DOHH2 (cell line): Measurements from ENCODE around the gene CD151.

Experiments
- H3F3A ChIP-seq: fragments of 200-600 bp; sonication (generic), shearing (Covaris generic); 2 replicates; pipeline ENCODE4 v1.6.0; 2016; ENCODE audit warnings: antibody characterized with exemption, mild to moderate bottlenecking; ENCODE audit not compliant: control insufficient read depth, insufficient read depth
- H3K27ac ChIP-seq: fragments of 200-600 bp; sonication (generic); 2 replicates; pipeline ENCODE4 v1.5.1; 2014; ENCODE audit warnings: low read depth, mild to moderate bottlenecking, low read length, moderate library complexity
- H3K27me3 ChIP-seq: fragments of 200-600 bp; sonication (generic); 2 replicates; pipeline ENCODE4 v1.6.1; 2014; ENCODE audit warnings: mild to moderate bottlenecking, low read length, mixed read lengths; ENCODE audit not compliant: control insufficient read depth
- H3K36me3 ChIP-seq: fragments of 200-600 bp; sonication (generic); 2 replicates; pipeline ENCODE4 v1.6.1; 2014; ENCODE audit warnings: mild to moderate bottlenecking, low read length, moderate library complexity, mixed read lengths; ENCODE audit not compliant: control insufficient read depth
- H3K4me1 ChIP-seq: fragments of 200-600 bp; sonication (generic); 2 replicates; pipeline ENCODE4 v1.6.1; 2014; ENCODE audit warnings: mild to moderate bottlenecking, low read length, mixed read lengths; ENCODE audit not compliant: control insufficient read depth
- H3K4me2 ChIP-seq: fragments of 200-600 bp; sonication (generic); 2 replicates; pipeline ENCODE4 v1.6.0; 2014; ENCODE audit warnings: mild to moderate bottlenecking, low read length, moderate library complexity
- H3K4me3 ChIP-seq: fragments of 200-600 bp; sonication (generic); 2 replicates; pipeline ENCODE4 v1.5.1; 2014; ENCODE audit warnings: mild to moderate bottlenecking, low read length, mixed read lengths
- H3K79me2 ChIP-seq: fragments of 200-600 bp; sonication (generic); 2 replicates; pipeline ENCODE4 v1.6.1; 2014; ENCODE audit warnings: mild to moderate bottlenecking, low read length, mixed read lengths; ENCODE audit not compliant: control insufficient read depth
- H3K9me2 ChIP-seq: fragments of 200-600 bp; sonication (generic); replicated peaks from 2 replicates; pipeline ENCODE4 v1.6.1; 2014; ENCODE audit warnings: mild to moderate bottlenecking, low read length, mixed read lengths; ENCODE audit not compliant: control insufficient read depth
- H3K9me3 ChIP-seq: fragments of 200-600 bp; sonication (generic); 2 replicates; pipeline ENCODE4 v1.6.1; 2014; ENCODE audit warnings: antibody characterized with exemption, low read length, mixed read lengths; ENCODE audit not compliant: control insufficient read depth, insufficient read depth
- H4K20me1 ChIP-seq: fragments of 200-600 bp; sonication (generic); 2 replicates; pipeline ENCODE4 v1.6.0; 2014; ENCODE audit warnings: low read depth, mild to moderate bottlenecking, antibody characterized with exemption, low read length, moderate library complexity; ENCODE audit not compliant: control insufficient read depth, insufficient read depth
- EZH2phosphoT487 ChIP-seq: fragments of 200-600 bp; sonication (generic); IDR thresholded peaks from 2 replicates; pipeline ENCODE4 v1.6.1; 2017; ENCODE audit warnings: borderline replicate concordance, mild to moderate bottlenecking, antibody characterized with exemption, low read length, moderate library complexity, mixed read lengths
- TF ChIP-seq, protein P1 (sequence below): fragments of 200-600 bp; sonication (generic); IDR thresholded peaks from one replicate; pipeline ENCODE4 v1.5.1; 2014; ENCODE audit warnings: antibody characterized with exemption, mild to moderate bottlenecking, low read depth, low read length; ENCODE audit not compliant: poor library complexity, severe bottlenecking

Gene CD151

DNA sequence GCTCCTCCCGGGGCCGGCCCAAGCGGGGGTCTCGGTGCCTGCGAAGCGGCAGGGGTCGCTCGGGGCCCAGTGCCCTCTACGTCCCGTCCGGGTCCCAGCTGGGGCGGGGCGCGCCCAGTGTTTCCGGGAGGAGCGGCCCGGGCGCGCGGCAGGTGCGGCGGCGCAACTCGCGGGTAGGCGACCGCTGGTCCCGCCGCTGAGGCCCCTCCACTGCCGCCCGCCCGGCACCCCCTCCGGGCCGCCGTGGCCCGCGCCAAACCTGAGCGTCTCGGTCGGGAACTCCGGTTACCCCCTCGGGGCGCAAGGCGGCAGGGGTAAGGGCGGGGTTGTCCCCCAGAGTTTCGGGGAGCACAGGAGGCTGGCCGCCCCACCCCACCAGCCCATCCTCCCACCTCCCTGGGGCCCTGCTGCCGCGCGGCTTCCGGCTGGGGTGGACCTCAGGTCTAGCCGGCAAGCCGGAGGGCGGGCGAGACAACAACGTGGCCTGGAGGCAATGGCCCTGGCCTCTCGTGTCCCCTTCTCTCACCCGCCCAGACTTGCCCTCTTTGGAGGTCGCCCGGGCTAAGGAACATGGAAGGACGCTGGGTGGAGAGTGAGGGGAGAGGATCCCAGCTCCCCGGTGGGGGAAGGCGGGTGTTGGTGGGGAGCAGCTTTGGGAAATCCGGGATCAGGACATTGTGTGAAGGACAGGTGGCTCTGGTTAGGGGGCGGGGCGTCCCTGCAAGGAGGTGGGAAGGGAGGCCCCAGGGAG, 5.4 kb upstream of the CD151 start:
- peaks cover 56% of the 10 kb centered on the region for H3K27me3 ChIP-seq
- H3K9me3 ChIP-seq: no peaks in the 10 kb centered on the region

DNA sequence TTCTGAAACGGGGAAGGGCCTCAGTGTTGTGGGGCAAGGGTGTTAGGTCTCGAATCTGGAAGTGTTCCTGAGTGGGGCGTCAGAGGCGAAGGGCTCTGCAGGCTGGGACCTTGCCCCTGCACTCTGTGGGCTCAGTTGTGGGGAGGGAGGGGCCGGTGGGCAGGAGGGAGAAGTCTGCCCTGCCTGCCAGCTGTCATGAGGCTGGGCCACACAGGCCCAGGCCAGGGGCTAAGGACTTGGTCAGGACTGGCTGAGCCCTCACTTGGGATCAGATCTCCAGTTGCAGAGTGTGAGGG, 4.9 kb upstream of the CD151 start, which contains the start of gene CRACR2B:
TSS of gene CRACR2B (plus strand) at position 23 of the 296 bp plus-strand sequence. CDS start 689 bp downstream, outside the sequence.
- Histone ChIP-seq H3K4me3 (peak within 1 kb of the TSS; percentile 75), H3K9me3 (no peaks in the 10 kb centered on the region), H3K36me3 (peaks cover 10% of the 10 kb centered on the region), H3K4me1 (peaks cover 56% of the 10 kb centered on the region), H3K9me2 (no peaks in the 10 kb centered on the region), H3F3A (no peaks in the 10 kb centered on the region; the same call in 1 of the 2 replicates), H3K27ac (no peak within 1 kb of the TSS), H3K79me2 (no peaks in the 10 kb centered on the region), H3K4me2 (peak within 1 kb of the TSS; percentile 90), H4K20me1 (no peaks in the 10 kb centered on the region; the same call in 1 of the 2 replicates), H3K27me3 (peaks cover 58% of the 10 kb centered on the region)
- TF ChIP-seq EZH2phosphoT487: no peak
- TF ChIP-seq, protein P1, sequence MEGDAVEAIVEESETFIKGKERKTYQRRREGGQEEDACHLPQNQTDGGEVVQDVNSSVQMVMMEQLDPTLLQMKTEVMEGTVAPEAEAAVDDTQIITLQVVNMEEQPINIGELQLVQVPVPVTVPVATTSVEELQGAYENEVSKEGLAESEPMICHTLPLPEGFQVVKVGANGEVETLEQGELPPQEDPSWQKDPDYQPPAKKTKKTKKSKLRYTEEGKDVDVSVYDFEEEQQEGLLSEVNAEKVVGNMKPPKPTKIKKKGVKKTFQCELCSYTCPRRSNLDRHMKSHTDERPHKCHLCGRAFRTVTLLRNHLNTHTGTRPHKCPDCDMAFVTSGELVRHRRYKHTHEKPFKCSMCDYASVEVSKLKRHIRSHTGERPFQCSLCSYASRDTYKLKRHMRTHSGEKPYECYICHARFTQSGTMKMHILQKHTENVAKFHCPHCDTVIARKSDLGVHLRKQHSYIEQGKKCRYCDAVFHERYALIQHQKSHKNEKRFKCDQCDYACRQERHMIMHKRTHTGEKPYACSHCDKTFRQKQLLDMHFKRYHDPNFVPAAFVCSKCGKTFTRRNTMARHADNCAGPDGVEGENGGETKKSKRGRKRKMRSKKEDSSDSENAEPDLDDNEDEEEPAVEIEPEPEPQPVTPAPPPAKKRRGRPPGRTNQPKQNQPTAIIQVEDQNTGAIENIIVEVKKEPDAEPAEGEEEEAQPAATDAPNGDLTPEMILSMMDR: no peak

More for the DNA sequence above, 5.4 kb upstream of the CD151 start:
- Histone ChIP-seq H3F3A (no peaks in the 10 kb centered on the region; the same call in 1 of the 2 replicates), H4K20me1 (no peaks in the 10 kb centered on the region; the same call in 1 of the 2 replicates), H3K9me2 (no peaks in the 10 kb centered on the region), H3K4me2 (peak overlapping the region; percentile 90), H3K4me3 (peak overlapping the region; percentile 75), H3K4me1 (peaks cover 53% of the 10 kb centered on the region), H3K79me2 (no peaks in the 10 kb centered on the region), H3K27ac (no peak overlapping the region), H3K36me3 (peaks cover 10% of the 10 kb centered on the region)
- TF ChIP-seq, protein P1: no peak
- TF ChIP-seq EZH2phosphoT487: peak; percentile 2; the same call in 1 of the 2 replicates

DNA sequence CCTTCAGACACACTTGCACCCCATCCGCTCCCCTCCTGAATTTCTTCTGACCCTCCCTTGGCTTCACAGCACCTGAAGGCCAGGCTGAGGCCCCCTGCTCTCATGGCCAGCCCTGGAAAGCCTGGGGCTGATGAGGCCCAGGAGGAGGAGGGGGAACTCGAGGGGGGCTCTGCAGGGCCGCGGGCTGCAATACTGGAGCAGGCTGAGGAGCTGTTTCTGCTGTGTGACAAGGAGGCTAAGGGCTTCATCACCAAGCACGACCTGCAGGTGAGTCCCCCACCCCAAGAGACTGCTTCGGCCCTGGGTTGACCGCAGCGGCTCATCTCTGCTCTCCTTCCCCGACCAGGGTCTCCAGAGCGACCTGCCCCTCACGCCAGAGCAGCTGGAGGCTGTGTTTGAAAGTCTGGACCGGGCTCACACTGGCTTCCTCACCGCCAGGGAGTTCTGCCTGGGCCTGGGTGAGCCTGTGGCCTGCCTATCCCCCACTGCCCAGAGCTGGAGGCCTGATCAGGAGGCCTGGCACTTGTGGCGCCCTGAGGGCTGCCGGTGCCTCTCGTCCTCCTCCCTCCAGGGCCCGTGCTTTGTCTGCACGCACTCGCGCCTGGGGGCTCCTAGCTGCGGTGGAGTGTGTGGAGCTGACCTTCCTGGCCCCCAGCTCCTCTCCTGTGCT, 4.1 kb upstream of the CD151 start:
- H3K27ac ChIP-seq: no peak overlapping the region
- peaks cover 61% of the 10 kb centered on the region for H3K4me1 ChIP-seq
- TF ChIP-seq, protein P1: no peak
- TF ChIP-seq EZH2phosphoT487: no peak
- no peak overlapping the region for H3K4me3 ChIP-seq
- H3K79me2 ChIP-seq: no peaks in the 10 kb centered on the region
- no peaks in the 10 kb centered on the region; the same call in 1 of the 2 replicates for H4K20me1 ChIP-seq
- no peaks in the 10 kb centered on the region for H3K9me2 ChIP-seq
- no peak overlapping the region for H3K4me2 ChIP-seq
- H3K27me3 ChIP-seq: peaks cover 64% of the 10 kb centered on the region
- H3K9me3 ChIP-seq: no peaks in the 10 kb centered on the region
- H3K36me3 ChIP-seq: peaks cover 10% of the 10 kb centered on the region
- no peaks in the 10 kb centered on the region; the same call in 1 of the 2 replicates for H3F3A ChIP-seq
